NCI-H226 (cell line): ENCODE results near the gene SBF2.
"Not testable (repeated sequence)": the region's sequence is repeated elsewhere in the genome, so short reads cannot be mapped to it uniquely, and the experiment has no call there.

Experiments used
- DNase-seq: peaks from one replicate; pipeline ENCODE4 v3.0.0-alpha.2; 2015

Gene SBF2

DNA sequence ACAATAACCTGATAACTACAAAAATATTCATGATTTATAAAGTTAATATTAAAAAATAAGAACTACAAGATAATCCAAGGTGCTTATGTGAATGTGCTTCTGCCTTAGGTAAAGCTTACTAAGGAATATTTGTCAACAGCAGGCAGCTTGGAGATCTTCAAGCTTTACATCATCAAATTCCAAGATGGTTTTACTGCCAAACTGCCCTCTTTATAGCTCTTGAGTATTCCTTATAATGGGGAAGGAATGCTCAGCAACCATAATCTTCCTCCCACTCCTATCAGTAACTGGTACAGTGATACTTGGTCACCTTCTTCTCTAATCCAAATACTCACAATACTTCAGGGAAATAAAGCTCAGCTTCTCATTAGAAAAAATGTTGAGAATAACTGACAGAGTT lies 30.1 kb downstream of the SBF2 start:
- peak; percentile 92 for DNase-seq

- DNase-seq, result no peak
These were observed 32.2 kb downstream of the SBF2 start for GRCh38 chr11:10261821-10262220.

- no peak for DNase-seq
These were observed 36.5 kb downstream of the SBF2 start for GRCh38 chr11:10257478-10257877.

- DNase-seq, result no peak
These were observed 38.5 kb downstream of the SBF2 start for GRCh38 chr11:10255388-10256125.

- peak; percentile 53 for DNase-seq
These were observed 44.4 kb downstream of the SBF2 start for GRCh38 chr11:10249448-10250131.

DNA sequence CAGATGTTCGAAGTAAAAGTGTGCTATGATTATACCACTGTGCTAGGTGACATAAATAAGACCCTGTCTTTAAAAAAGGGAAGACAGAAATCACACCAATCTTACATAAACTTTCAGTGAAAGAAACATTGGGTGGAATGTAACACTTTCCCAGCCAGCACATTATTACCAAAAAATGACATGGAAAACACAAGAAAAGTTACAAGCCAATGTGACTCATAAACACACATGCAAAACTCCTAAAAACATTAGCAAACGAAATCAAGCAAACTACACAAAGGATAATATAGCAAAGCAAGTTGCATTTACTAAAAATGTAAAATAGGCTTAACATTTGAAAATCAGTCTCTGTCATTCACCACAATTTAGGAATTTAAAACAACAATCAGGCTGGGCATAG lies 47.0 kb downstream of the SBF2 start:
- DNase-seq, result no peak

DNA sequence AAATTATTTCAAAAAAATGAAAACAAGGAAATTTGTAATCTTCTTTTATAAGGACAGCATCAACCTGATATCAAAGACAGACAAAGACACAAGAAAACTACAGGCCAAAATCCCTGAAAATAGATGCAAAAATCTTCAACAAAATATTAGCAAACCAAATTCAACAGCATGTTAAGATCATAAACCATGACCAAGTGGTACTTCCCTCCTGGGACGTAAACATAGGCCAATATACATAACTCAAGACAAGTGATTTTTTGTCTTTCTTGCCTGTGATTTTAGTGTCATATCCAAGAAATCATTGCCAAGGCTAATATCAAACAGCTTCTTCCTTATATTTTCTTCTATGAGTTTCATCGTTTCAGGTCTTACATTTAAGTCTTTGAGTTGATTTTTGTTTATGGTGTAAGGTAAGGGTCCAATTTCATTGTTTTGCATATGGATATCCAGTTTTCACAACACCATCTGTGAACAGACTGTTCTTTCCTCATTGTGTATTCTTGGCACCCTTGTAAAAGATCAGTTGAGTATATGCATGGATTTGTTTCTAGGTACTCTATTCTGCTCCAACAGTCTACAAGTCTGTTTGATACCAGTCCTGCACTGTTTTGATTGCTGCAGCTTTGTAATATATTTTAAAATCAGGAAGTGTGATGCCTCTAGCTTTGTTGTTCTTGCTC lies 50.0 kb downstream of the SBF2 start:
- DNase-seq, result no peak

GRCh38 chr11:10236840-10237239 lies 57.2 kb downstream of the SBF2 start:
- DNase-seq, result peak; percentile 62

GRCh38 chr11:10233581-10233980 lies 60.4 kb downstream of the SBF2 start:
- DNase-seq, result peak; percentile 90

DNA sequence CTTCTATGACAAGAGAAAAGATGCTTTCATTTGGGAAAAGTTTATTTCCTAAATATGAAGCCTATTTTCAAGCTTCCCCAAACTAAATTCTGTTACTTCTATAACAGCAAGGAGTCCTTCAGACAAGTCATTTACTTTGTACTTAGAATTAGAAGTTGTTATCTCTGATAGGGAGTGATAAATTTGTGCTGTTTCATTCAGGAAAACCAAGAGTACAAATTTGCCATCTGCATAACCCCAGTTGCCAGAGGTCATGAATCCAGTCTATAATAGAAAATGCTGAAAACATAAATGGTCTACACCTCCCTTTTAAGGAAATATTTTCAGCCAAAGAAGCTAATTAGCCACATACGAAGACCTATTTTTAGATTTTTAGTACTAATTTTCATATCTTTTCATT lies 61.3 kb downstream of the SBF2 start:
- no peak for DNase-seq

DNA sequence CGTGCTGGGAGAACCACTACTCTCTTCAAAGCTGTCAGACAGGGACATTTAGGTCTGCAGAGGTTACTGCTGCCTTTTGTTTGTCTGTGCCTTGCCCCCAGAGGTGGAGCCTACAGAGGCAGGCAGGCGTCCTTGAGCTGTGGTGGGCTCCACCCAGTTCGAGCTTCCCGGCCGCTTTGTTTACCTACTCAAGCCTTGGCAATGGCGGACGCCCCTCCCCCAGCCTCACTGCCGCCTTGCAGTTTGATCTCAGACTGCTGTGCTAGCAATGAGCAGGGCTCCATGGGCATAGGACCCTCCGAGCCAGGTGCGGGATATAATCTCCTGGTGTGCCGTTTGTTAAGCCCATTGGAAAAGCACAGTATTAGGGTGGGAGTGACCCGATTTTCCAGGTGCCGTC lies 62.2 kb downstream of the SBF2 start:
- DNase-seq, result not testable (repeated sequence)

GRCh38 chr11:10225553-10225952 lies 68.5 kb downstream of the SBF2 start:
- no peak for DNase-seq

GRCh38 chr11:10222399-10222798 lies 71.6 kb downstream of the SBF2 start:
- DNase-seq, result no peak

DNA sequence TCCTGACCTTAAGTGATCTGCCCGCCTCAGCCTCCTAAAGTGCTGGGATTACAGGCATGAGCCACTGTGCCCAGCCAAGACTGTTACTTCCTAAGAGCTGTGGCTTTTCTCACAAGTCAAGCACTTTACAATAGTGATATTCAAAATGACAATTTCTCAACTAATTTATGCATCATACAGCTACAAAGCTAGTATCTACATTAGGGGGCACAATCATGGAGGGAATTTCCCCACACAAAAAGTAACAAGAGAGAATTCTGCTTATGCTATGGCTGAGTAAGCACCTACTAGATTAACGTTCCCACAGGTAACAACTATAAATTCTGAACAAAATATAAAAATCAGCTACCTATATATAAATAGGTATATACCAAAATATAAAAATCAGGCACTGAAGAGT lies 72.7 kb downstream of the SBF2 start:
- no peak for DNase-seq

DNA sequence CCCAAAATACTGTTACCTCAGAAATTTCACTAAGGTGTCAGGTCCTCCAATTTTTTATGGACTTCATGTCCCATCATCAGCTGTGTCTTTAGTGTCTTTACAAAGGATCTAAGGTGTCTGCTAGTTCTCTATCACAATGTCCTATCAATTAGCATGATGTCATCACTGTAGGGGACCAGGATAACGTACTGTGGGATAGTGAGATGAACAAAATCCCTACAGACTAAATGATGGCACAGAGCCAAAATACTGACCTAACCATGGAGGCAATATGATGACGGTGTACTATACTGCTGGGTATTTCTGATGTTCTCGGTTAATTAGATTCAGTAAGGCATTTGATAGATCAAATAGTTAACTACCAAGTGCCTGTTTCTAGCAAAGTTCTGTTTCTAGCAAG lies 82.5 kb downstream of the SBF2 start:
- no peak for DNase-seq

GRCh38 chr11:10209326-10209725 lies 84.7 kb downstream of the SBF2 start:
- DNase-seq, result no peak

- DNase-seq, result peak; percentile 31
These were observed 85.9 kb downstream of the SBF2 start for GRCh38 chr11:10208131-10208575.

GRCh38 chr11:10205928-10206327 lies 88.1 kb downstream of the SBF2 start:
- DNase-seq, result no peak

- no peak for DNase-seq
These were observed 90.0 kb downstream of the SBF2 start for GRCh38 chr11:10204021-10204420.

- DNase-seq, result no peak
These were observed 92.7 kb downstream of the SBF2 start for GRCh38 chr11:10201343-10201742.

GRCh38 chr11:10197091-10197490 lies 96.9 kb downstream of the SBF2 start:
- DNase-seq, result no peak

- no peak for DNase-seq
These were observed 102.0 kb downstream of the SBF2 start for GRCh38 chr11:10192036-10192435.

- DNase-seq, result peak; percentile 36
These were observed 112.2 kb downstream of the SBF2 start for GRCh38 chr11:10181811-10182210.

- DNase-seq, result peak; percentile 67
These were observed 129.4 kb downstream of the SBF2 start for GRCh38 chr11:10164621-10165020.
